Mesothelial cell of epicardium (in vitro differentiated cells): Measurements from ENCODE around the gene DUSP10. TPM values are rescaled to one million over a fixed set of nuclear protein-coding genes. Genes with fewer than 3 reads are reported as not detected.

Experiments
- DNase-seq, 2 experiments: peaks; one replicate each; pipeline ENCODE4 v3.0.0; 2021; ENCODE audit warnings: low spot score in 2 of 2; ENCODE audit not compliant: unreplicated experiment in 2 of 2
- H3K27ac Mint-ChIP-seq: 2 replicates; pipeline ENCODE4 v1.8.0; 2021; ENCODE audit warnings: mixed read lengths
- H3K27me3 Mint-ChIP-seq: 2 replicates; pipeline ENCODE4 v1.8.0; 2021; ENCODE audit warnings: low read depth, mixed read lengths
- H3K36me3 Mint-ChIP-seq: 2 replicates; pipeline ENCODE4 v1.8.0; 2021; ENCODE audit warnings: mixed read lengths
- H3K4me1 Mint-ChIP-seq: 2 replicates; pipeline ENCODE4 v1.8.0; 2021; ENCODE audit warnings: mixed read lengths
- H3K4me3 Mint-ChIP-seq: 2 replicates; pipeline ENCODE4 v1.8.0; 2021; ENCODE audit warnings: mild to moderate bottlenecking, moderate library complexity, mixed read lengths
- H3K9me3 Mint-ChIP-seq: 2 replicates; pipeline ENCODE4 v1.8.0; 2021; ENCODE audit warnings: mixed read lengths
- total RNA-seq: library from RNA; stranded (reverse); gene quantifications from 3 replicates; pipeline ENCODE4 v1.2.1, GENCODE V29; 2021
- TF ChIP-seq, protein P1 (sequence below): fragments of 200-600 bp; sonication (generic); IDR thresholded peaks from one replicate; pipeline ENCODE4 v1.5.0; 2021; ENCODE audit warnings: antibody characterized with exemption; ENCODE audit not compliant: unreplicated experiment

DUSP10 gene
- total RNA-seq, 1 donor from 2014 or later, result 4.0 TPM

DNA sequence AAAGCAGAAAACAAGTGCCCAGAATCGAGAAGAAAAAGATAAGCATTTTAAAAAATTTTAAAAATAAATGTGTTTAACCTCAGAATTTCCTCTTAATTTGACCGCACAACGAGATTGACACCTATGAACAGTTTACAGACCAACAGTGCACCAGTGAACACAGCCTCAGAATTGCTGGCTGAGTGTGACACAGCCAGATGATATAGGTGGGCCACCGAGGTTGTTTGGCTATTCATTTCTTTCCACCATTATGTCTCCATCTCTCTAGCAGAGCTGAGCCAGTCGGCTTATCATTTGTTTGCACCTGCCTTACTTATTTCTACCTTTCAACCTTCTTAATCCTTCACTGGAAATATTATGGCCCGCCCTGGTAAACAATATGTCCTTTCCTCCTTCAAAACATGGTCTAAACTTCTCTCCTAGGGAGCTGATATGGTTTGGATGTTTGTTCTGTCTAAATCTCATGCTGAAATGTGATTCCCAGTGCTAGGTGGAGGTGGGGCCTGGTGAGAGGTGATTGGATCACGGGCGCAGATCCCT is 86.1 kb downstream of the DUSP10 start:
- H3K36me3 Mint-ChIP-seq, result no peaks in the 10 kb centered on the region
- no peak overlapping the region for H3K27ac Mint-ChIP-seq
- H3K27me3 Mint-ChIP-seq, result no peaks in the 10 kb centered on the region
- no peak for DNase-seq
- no peaks in the 10 kb centered on the region for H3K9me3 Mint-ChIP-seq
- TF ChIP-seq, protein P1, sequence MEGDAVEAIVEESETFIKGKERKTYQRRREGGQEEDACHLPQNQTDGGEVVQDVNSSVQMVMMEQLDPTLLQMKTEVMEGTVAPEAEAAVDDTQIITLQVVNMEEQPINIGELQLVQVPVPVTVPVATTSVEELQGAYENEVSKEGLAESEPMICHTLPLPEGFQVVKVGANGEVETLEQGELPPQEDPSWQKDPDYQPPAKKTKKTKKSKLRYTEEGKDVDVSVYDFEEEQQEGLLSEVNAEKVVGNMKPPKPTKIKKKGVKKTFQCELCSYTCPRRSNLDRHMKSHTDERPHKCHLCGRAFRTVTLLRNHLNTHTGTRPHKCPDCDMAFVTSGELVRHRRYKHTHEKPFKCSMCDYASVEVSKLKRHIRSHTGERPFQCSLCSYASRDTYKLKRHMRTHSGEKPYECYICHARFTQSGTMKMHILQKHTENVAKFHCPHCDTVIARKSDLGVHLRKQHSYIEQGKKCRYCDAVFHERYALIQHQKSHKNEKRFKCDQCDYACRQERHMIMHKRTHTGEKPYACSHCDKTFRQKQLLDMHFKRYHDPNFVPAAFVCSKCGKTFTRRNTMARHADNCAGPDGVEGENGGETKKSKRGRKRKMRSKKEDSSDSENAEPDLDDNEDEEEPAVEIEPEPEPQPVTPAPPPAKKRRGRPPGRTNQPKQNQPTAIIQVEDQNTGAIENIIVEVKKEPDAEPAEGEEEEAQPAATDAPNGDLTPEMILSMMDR, result no peak
- H3K4me3 Mint-ChIP-seq, result no peak overlapping the region
- no peaks in the 10 kb centered on the region for H3K4me1 Mint-ChIP-seq
